Right lobe of liver (tissue), 6 donors: ENCODE results near the gene CD151. TPM values are rescaled to one million over a fixed set of nuclear protein-coding genes. Genes with fewer than 3 reads are reported as not detected.

Source experiments
- ATAC-seq, 4 donors: fragments of 200-7000 bp; cut with Tn5 transposase; one replicate each; pipeline ENCODE4 v1.9.1; 2020; ENCODE audit warnings: mild to moderate bottlenecking in 4 of 4, moderate library complexity in 4 of 4
- DNase-seq, 3 donors: peaks; one replicate each; pipeline ENCODE4 v3.0.0-alpha.2; 2020
- H3K27ac ChIP-seq, 3 donors: fragments of 200-600 bp; one replicate each; pipeline ENCODE4 v1.8.0; 2022
- H3K27me3 ChIP-seq, 2 donors: fragments of 200-600 bp; one replicate each; pipeline ENCODE4 v1.8.0; 2022
- H3K36me3 ChIP-seq, 4 donors: fragments of 200-600 bp; sonication (generic) in 1 of 4; one replicate each; pipeline versions ENCODE4 v1.5.1 to v1.8.0; 2017 to 2022; ENCODE audit warnings: control low read depth in 1 of 4
- H3K4me1 ChIP-seq, 4 donors: fragments of 200-600 bp; sonication (generic) in 1 of 4; one replicate each; pipeline versions ENCODE4 v1.5.1 to v1.8.0; 2017 to 2022; ENCODE audit warnings: control low read depth in 1 of 4
- H3K4me3 ChIP-seq, 3 donors: fragments of 200-600 bp; one replicate each; pipeline ENCODE4 v1.8.0; 2022
- H3K9me3 ChIP-seq, 4 donors: fragments of 200-600 bp; sonication (generic) in 1 of 4; one replicate each; pipeline versions ENCODE4 v1.5.1 to v1.8.0; 2017 to 2022; ENCODE audit warnings: control low read depth in 1 of 4
- POLR2A ChIP-seq: fragments of 450-650 bp; IDR thresholded peaks from one replicate; pipeline ENCODE4 v1.6.1; 2017; ENCODE audit warnings: antibody characterized with exemption, mild to moderate bottlenecking
- WGBS: methylation state at CpG from one replicate; pipeline ENCODE4 v1.1.6; 2018; ENCODE audit warnings: low coverage, low lambda C conversion rate; ENCODE audit not compliant: insufficient coverage; ENCODE audit errors: missing lambda C conversion rate; 5-methylcytosine and 5-hydroxymethylcytosine counted together
- intact Hi-C, 2 donors: fragments of 100-400 bp; cut with DNase I; formaldehyde crosslinking; loops; one replicate each; pipeline versions ENCODE4 v1.11.2 to v1.14.1; 2022
- total RNA-seq, 6 experiments: library from RNA; depleted of rRNA in 2 of 6; stranded (reverse); fragments of >200 nt in 2 of 6; fragmentation: NEBNext Ultra II Directional in 3 of 6; extraction: Animal tissue kit (Norgen Biotek cat#: 25700) in 3 of 6; gene quantifications; one replicate each; pipeline versions ENCODE4 v1.1.0 to v1.2.4, GENCODE V29; 2016 to 2023
- TF ChIP-seq, protein P1 (sequence below), 4 donors: fragments of 200-600 bp in 3 of 4; fragments of 450-650 bp in 1 of 4; IDR thresholded peaks; one replicate each; pipeline versions ENCODE4 v1.5.1 to v1.8.0; 2016 to 2022; ENCODE audit warnings: antibody characterized with exemption in 4 of 4, mild to moderate bottlenecking in 2 of 4
- donor health status: DM: no; HTN: yes; CAD: no.
- donor health status: DM: no; HTN: no; CAD: no.
- donor health status: DM: no; HTN: no; CAD: no.
- donor health status: DM: no; HTN: yes; CAD: no.
- donor health status: DM: no; HTN: yes; CAD: no.

Gene CD151
- total RNA-seq, 6 experiments from 2014 or later, result 70.8 to 156 (median 135) TPM

DNA sequence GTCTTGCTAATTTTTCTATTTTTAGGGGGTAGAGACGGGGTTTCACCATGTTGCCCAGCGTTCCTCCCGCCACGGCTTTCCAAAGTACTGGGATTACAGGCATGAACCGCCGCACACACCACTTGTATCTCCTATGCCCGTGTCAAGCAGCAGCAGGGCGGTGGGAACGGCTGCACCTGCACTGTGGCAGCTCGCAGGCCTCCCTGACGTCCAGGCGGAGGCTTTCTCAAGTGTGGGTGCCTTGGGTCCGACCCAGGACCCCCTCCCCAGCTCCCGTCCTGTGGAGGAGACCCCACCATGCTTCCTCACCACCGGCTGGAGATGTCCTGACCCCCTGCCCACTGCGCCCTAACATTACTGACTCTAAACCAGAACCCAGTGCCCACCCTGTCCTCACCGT is 35.6 kb downstream of the CD151 start:
- Histone ChIP-seq H3K4me3 (no peak overlapping the region), H3K4me1 (no peaks in the 10 kb centered on the region), H3K27ac (no peak overlapping the region), H3K9me3 (no peaks in the 10 kb centered on the region), H3K36me3 (no peaks in the 10 kb centered on the region), H3K27me3 (no peaks in the 10 kb centered on the region)
- no peak for ATAC-seq
- intact Hi-C loops, result no loop called here
- no peak for DNase-seq
- TF ChIP-seq, protein P1, sequence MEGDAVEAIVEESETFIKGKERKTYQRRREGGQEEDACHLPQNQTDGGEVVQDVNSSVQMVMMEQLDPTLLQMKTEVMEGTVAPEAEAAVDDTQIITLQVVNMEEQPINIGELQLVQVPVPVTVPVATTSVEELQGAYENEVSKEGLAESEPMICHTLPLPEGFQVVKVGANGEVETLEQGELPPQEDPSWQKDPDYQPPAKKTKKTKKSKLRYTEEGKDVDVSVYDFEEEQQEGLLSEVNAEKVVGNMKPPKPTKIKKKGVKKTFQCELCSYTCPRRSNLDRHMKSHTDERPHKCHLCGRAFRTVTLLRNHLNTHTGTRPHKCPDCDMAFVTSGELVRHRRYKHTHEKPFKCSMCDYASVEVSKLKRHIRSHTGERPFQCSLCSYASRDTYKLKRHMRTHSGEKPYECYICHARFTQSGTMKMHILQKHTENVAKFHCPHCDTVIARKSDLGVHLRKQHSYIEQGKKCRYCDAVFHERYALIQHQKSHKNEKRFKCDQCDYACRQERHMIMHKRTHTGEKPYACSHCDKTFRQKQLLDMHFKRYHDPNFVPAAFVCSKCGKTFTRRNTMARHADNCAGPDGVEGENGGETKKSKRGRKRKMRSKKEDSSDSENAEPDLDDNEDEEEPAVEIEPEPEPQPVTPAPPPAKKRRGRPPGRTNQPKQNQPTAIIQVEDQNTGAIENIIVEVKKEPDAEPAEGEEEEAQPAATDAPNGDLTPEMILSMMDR (IDR thresholded peaks at IDR 0.05), result no peak
- WGBS, result 100% methylated on average over 2 of the region's 17 CpGs

DNA sequence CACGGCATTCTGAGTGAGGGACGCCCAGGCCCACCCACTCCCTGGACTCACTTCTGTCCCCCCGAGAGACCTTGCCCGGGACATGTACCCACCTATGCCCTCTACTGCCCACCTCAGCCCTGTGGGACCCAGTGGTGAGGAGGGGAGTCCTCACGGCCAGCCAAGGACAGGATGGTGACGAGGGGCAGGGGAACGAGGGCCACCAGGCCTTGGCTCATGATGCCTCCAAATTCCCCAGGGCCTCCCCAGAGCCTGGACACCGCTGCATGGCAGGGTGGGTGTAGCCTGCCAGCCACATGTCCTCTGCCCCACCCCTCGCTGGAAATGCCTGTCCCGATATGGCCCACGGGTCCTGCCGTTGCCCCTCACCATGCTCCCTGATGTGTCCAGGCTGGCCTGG is 36.0 kb downstream of the CD151 start:
- Histone ChIP-seq H3K27me3 (no peaks in the 10 kb centered on the region), H3K36me3 (no peaks in the 10 kb centered on the region), H3K9me3 (no peaks in the 10 kb centered on the region), H3K27ac (no peak overlapping the region), H3K4me1 (no peaks in the 10 kb centered on the region), H3K4me3 (no peak overlapping the region)
- ATAC-seq (no peak), DNase-seq (no peak)
- TF ChIP-seq, protein P1 (IDR thresholded peaks at IDR 0.05), result no peak
- no peak for TF ChIP-seq POLR2A
- WGBS, result 100% methylated on average over 2 of the region's 12 CpGs
- intact Hi-C loops, result no loop called here

DNA sequence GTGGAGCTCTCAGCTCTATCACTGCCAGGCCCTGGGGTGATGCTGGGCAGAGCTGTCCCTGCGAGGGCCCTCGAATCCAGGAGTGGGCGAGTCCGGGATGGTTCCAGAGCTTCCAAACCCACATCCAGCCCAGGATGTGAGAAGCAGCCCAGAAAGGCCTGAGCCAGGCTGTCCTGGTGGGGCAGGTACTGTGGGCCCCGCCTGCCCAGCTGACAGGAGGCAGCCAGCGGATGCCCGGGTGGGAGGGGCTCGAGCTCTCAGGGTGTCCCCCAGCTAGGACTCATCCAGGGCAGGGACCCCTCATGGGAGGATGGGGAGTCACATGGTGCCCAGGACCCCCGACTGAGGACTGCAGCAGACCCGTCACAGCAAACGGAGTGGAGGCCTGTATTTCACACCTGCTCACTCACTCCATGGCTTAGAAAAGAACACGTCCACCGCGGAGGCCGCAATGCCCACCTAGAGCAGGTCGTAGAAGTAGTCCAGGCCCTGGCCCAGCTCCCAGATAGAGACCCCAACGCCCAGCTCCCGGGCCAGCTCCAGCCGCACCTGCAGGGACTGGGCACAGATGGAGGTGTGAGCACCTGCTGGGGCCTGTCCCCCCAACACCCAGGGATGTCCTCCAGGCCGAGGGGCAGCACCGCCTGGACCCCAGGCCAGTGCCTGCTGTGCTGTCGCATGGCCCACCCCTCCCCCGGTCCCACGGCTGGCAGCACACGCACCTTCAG is 36.8 kb downstream of the CD151 start:
- intact Hi-C loops, result no loop called here
- ATAC-seq, result peak in 1 of 4 donors; percentile 2
- TF ChIP-seq, protein P1 (IDR thresholded peaks at IDR 0.05), result no peak
- no peak for TF ChIP-seq POLR2A
- no CpG with 5 or more reads among the region's 25 CpGs for WGBS
- H3K27ac ChIP-seq, result no peak overlapping the region
- H3K9me3 ChIP-seq, result no peaks in the 10 kb centered on the region
- no peaks in the 10 kb centered on the region for H3K36me3 ChIP-seq
- H3K27me3 ChIP-seq, result no peaks in the 10 kb centered on the region
- no peaks in the 10 kb centered on the region for H3K4me1 ChIP-seq
- DNase-seq, result no peak
- no peak overlapping the region for H3K4me3 ChIP-seq

DNA sequence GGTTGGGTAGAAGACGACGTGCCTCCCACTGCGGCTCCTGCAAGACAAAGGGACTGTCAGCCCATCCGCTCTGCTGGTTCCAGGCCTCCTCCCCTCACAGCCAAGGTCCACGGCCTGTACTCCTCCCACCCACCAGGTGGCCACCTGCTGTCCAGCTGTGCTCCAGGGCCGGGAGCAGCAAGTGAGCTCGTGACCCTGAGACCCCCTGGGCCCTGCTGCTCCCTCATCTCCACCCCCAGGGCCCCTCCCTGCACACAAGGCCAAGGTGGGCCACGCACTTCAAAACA is 37.3 kb downstream of the CD151 start:
- no peaks in the 10 kb centered on the region for H3K9me3 ChIP-seq
- no peak overlapping the region for H3K4me3 ChIP-seq
- 60% methylated on average over 3 of the region's 8 CpGs for WGBS
- intact Hi-C loops, result no loop called here
- H3K36me3 ChIP-seq, result no peaks in the 10 kb centered on the region
- H3K27me3 ChIP-seq, result no peaks in the 10 kb centered on the region
- ATAC-seq (peak in 2 of 4 donors; percentile 13 to 15), DNase-seq (no peak)
- H3K27ac ChIP-seq, result no peak overlapping the region
- TF ChIP-seq, protein P1 (IDR thresholded peaks at IDR 0.05), result peak in 2 of 4 donors; percentile 9 to 17
- no peak for TF ChIP-seq POLR2A
- H3K4me1 ChIP-seq, result no peaks in the 10 kb centered on the region

DNA sequence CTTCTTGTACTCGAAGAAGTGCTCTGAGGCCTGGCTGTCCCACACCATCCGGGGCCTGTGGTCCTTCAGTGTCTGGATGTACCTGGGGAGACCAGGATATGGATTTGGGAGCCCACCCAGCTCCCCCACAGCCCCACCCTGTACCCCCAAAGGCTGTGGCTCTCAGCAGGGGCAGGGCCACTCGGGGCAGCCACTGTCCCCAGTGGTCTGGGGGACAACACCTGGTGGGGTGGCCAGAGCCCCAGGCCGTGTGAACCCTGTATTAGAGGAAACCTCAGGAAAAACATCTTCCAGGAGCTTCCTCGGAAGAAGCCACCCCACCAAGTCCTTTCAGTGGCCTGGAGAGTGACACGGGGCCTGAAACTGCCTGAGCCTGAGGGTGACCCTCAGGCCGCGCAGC is 37.7 kb downstream of the CD151 start:
- H3K4me1 ChIP-seq, result no peaks in the 10 kb centered on the region
- H3K36me3 ChIP-seq, result no peaks in the 10 kb centered on the region
- H3K4me3 ChIP-seq, result no peak overlapping the region
- no peaks in the 10 kb centered on the region for H3K9me3 ChIP-seq
- ATAC-seq (no peak), DNase-seq (no peak)
- intact Hi-C loops, result no loop called here
- no peaks in the 10 kb centered on the region for H3K27me3 ChIP-seq
- no peak for TF ChIP-seq POLR2A
- TF ChIP-seq, protein P1 (IDR thresholded peaks at IDR 0.05), result no peak
- WGBS, result 46% methylated on average over 2 of the region's 8 CpGs
- no peak overlapping the region for H3K27ac ChIP-seq
